ENCODE results near the gene IGHMBP2.

- no peak for TF ChIP-seq CTCF (conservative IDR thresholded peaks at IDR 0.05; ENCODE audit: low read length)
- TF ChIP-seq EZH2phosphoT487 (IDR thresholded peaks at IDR 0.05; ENCODE audit: borderline replicate concordance, low read depth, low read length), result no peak
Measured at GRCh38 chr11:68936676-68937620, 33.3 kb downstream of the IGHMBP2 start.
